ENCODE measurements around the gene ECI2. TPM values are rescaled to one million over a fixed set of nuclear protein-coding genes. Genes with fewer than 3 reads are reported as not detected.

Gene ECI2
- total RNA-seq, 1 experiment from 2014 or later = 38.4 TPM

DNA sequence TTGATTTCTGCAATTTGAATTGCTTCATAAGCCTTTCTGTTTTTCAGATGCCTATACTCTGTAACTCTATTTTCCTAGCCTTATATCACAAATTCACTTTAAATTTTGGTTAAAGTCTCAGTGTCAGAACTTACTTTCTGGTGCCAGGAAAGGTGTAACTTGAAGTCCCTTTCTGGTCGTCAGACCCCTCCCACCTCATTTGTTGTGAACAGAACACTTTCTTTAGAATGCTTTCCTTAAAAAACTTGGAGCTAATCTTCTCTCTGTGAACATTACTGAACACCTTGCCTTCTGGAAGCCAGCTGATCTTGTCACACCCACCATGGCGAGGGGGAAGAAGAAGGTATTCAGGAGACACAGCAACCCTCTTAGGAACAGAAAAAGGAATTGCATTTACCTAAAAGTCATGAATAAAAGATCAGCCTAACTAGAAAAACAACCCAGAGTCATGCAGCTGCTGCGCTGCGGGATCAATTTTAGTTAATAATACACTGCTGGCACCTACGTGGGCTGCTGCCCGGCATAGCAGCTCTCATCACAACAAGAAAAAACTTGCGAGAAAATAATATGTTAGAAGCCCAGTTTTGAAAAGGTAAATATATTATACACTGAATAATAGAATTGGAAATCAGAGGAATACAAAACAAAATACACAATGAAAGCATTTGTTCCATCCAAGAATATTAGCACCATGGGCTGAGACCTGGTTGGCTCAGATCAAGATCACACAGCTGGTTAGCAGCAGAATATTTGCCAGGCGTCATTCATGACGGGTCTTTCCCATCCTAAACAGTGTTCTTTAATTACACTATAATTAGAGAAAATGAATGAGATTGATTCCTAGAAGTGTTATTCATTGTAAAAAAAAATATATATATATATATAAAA lies 50.7 kb downstream of the ECI2 start:
- ChIA-PET CTCF (interaction anchor here (0.7 to 3.1 kb wide), 2 partner anchors 67 to 126 kb away, joined by 3 to 10 read pairs; no protein-coding TSS in a partner anchor), POLR2A (interaction anchor here (1.1 to 1.3 kb wide), 2 partner anchors 17 to 49 kb away, joined by 3 read pairs; no protein-coding TSS in a partner anchor)
- Mint-ChIP-seq H3K4me3 (ENCODE audit: unreplicated experiment) (no peak overlapping the region), H3K27me3 (ENCODE audit: insufficient read depth, unreplicated experiment) (no peaks in the 10 kb centered on the region), H3K9me3 (ENCODE audit: unreplicated experiment) (no peaks in the 10 kb centered on the region), H3K4me1 (ENCODE audit: insufficient read depth, unreplicated experiment) (no peaks in the 10 kb centered on the region), H3K36me3 (ENCODE audit: insufficient read depth, unreplicated experiment) (no peaks in the 10 kb centered on the region), H3K27ac (ENCODE audit: low read depth, unreplicated experiment) (no peak overlapping the region)
- intact Hi-C loops (cut with micrococcal nuclease) = no loop called here
- TF ChIP-seq, protein P1, sequence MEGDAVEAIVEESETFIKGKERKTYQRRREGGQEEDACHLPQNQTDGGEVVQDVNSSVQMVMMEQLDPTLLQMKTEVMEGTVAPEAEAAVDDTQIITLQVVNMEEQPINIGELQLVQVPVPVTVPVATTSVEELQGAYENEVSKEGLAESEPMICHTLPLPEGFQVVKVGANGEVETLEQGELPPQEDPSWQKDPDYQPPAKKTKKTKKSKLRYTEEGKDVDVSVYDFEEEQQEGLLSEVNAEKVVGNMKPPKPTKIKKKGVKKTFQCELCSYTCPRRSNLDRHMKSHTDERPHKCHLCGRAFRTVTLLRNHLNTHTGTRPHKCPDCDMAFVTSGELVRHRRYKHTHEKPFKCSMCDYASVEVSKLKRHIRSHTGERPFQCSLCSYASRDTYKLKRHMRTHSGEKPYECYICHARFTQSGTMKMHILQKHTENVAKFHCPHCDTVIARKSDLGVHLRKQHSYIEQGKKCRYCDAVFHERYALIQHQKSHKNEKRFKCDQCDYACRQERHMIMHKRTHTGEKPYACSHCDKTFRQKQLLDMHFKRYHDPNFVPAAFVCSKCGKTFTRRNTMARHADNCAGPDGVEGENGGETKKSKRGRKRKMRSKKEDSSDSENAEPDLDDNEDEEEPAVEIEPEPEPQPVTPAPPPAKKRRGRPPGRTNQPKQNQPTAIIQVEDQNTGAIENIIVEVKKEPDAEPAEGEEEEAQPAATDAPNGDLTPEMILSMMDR (IDR thresholded peaks at IDR 0.05; ENCODE audit: unreplicated experiment) = no peak
- DNase-seq (ENCODE audit: unreplicated experiment) = no peak
- no TSS peak for BruUV-seq (replicated peaks)

DNA sequence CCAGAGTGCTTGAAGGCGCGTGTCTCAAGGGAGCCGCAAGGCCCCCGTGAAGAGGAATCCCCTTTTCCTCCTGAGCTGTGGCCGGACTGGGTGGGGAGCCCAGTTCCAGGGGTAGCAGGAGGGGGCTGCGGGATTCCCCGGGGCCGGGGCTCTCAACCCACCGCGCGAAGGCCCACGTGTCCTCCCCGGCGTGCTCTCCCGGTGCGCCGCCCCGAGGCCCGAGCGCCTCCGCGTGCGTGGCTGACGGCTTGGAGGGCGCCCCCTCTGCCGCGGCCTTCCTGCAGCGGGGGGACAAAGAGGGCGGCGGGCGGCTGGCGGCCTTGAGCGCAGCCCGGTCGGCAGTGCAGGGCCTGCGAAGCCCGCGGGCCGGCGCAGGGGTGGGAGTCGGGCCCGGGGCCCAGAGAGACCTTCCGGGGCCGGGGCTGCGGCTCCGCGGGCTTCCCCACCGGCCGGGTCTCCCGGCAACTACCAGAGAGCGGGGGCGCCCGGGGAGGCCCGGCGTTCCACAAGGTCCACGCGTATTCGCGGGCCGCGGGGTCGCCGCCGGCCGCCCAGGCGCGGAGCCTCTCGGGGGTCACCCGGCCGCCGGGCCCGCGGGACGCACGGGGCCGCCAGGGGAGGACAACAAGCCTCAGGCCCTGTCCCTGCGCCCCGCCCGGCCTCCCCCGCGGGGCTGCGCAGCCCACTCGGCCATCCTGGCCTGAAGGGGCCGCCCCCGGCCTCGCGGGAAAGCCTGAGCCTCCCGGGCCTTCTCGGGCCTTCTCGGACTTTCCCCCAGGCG lies 56.5 kb downstream of the ECI2 start, which contains the start of gene FAM217A:
FAM217A (minus strand) TSS at position 447 of the 781 bp plus-strand sequence. CDS start 1,723 bp downstream, outside the sequence.
- BruUV-seq (replicated peaks) = no TSS peak
- Mint-ChIP-seq H3K4me1 (ENCODE audit: insufficient read depth, unreplicated experiment) (no peaks in the 10 kb centered on the region), H3K4me3 (ENCODE audit: unreplicated experiment) (no peak within 1 kb of the TSS), H3K27ac (ENCODE audit: low read depth, unreplicated experiment) (no peak within 1 kb of the TSS), H3K36me3 (ENCODE audit: insufficient read depth, unreplicated experiment) (no peaks in the 10 kb centered on the region), H3K9me3 (ENCODE audit: unreplicated experiment) (no peaks in the 10 kb centered on the region), H3K27me3 (ENCODE audit: insufficient read depth, unreplicated experiment) (no peaks in the 10 kb centered on the region)
- intact Hi-C loops (cut with micrococcal nuclease) = no loop called here
- TF ChIP-seq, protein P1 (IDR thresholded peaks at IDR 0.05; ENCODE audit: unreplicated experiment) = no peak
- ChIA-PET CTCF (no interaction called here), POLR2A (no interaction called here)
- no peak for DNase-seq (ENCODE audit: unreplicated experiment)

DNA sequence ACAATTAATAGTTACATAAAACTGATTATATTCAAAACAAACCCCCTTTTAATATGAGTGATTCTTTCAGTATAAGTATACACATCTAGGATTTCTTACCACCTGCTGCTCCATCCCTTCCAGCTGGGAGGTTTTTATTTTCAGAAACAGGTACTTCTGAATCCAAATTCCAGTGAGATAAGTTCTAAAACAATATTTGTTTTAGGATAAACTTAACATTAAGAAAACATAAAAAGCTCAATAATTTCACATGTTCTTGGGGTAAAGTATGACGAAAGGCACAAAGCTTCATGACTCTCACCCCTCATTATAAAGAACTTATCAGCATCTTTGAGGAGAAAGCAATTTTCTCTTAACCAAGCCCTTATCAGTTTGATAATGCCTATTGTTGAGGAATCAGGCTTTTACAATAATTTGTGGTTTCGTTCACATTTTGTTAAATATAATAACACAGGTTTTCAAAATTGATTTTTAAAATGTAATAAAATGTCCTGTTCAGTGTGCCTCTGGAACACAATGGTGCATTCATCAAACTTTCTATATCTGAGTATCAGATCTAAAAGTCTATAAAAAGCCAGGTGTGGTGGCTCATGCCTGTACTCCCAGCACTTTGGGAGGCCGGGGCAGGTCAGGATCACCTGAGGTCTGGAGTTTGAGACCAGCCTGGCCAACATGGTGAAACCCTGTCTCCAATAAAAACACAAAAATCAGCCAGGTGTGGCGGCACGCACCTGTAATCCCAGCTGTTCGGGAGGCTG lies 60.7 kb downstream of the ECI2 start:
- intact Hi-C loops (cut with micrococcal nuclease) = no loop called here
- TF ChIP-seq, protein P1 (IDR thresholded peaks at IDR 0.05; ENCODE audit: unreplicated experiment) = no peak
- ChIA-PET POLR2A (no interaction called here), CTCF (no interaction called here)
- DNase-seq (ENCODE audit: unreplicated experiment) = no peak
- Mint-ChIP-seq H3K27me3 (ENCODE audit: insufficient read depth, unreplicated experiment) (no peaks in the 10 kb centered on the region), H3K36me3 (ENCODE audit: insufficient read depth, unreplicated experiment) (no peaks in the 10 kb centered on the region), H3K27ac (ENCODE audit: low read depth, unreplicated experiment) (no peak overlapping the region), H3K4me3 (ENCODE audit: unreplicated experiment) (no peak overlapping the region), H3K4me1 (ENCODE audit: insufficient read depth, unreplicated experiment) (no peaks in the 10 kb centered on the region), H3K9me3 (ENCODE audit: unreplicated experiment) (no peaks in the 10 kb centered on the region)
- no TSS peak for BruUV-seq (replicated peaks)

All from MCF 10A (cell line).